IMR-90 (cell line): Measurements from ENCODE around the gene FGR. TPM values are rescaled to one million over a fixed set of nuclear protein-coding genes. Genes with fewer than 3 reads are reported as not detected.

Experiments
- ATAC-seq: fragments of 200-7000 bp; cut with Tn5 transposase; 2 replicates; pipeline ENCODE4 v1.9.1; 2020; ENCODE audit warnings: low read depth, mild to moderate bottlenecking, moderate library complexity
- BruUV-seq: library from RNA; stranded (reverse); fragments of 400-500 nt; replicated peaks from 2 replicates; lab custom pipeline; 2021; lab: Mats Ljungman, UMichigan
- CTCF ChIA-PET: fragments of 300-600 bp; formaldehyde crosslinking; extraction: SDS; loops from one replicate; lab custom pipeline; 2021; ENCODE audit warnings: antibody characterized with exemption; lab: Yijun Ruan, JAX
- POLR2A ChIA-PET: fragments of 300-600 bp; sonication (Branson Sonifier 250); formaldehyde crosslinking; loops from one replicate; lab custom pipeline; 2022; ENCODE audit warnings: antibody characterized with exemption; ENCODE audit not compliant: unreplicated experiment; lab: Charles Lee
- DNase-seq: peaks from one replicate; pipeline ENCODE4 v3.0.0; 2013
- H2AFZ ChIP-seq: replicated peaks from 2 replicates; pipeline ENCODE3; 2013; ENCODE audit warnings: low read length, mild to moderate bottlenecking; ENCODE audit not compliant: poor library complexity
- H2AK5ac ChIP-seq: 2 replicates; pipeline ENCODE4 v1.6.1; 2013; ENCODE audit warnings: low read depth, low read length, inconsistent platforms
- H2AK9ac ChIP-seq: replicated peaks from 2 replicates; pipeline ENCODE3; 2013; ENCODE audit warnings: mild to moderate bottlenecking, low read depth, low read length, moderate library complexity; ENCODE audit not compliant: poor library complexity
- H2BK120ac ChIP-seq: 2 replicates; pipeline ENCODE4 v1.6.1; 2013; ENCODE audit warnings: low read depth, low read length, inconsistent platforms
- H2BK15ac ChIP-seq: 3 replicates; pipeline ENCODE4 v1.6.1; 2013; ENCODE audit warnings: low read depth, low read length, inconsistent platforms
- H2BK20ac ChIP-seq: 2 replicates; pipeline ENCODE4 v1.6.1; 2013; ENCODE audit warnings: low read depth, mild to moderate bottlenecking, inconsistent platforms, low read length, moderate library complexity
- H2BK5ac ChIP-seq: 2 replicates; pipeline ENCODE4 v1.6.1; 2013; ENCODE audit warnings: mild to moderate bottlenecking, low read depth, low read length, inconsistent platforms; ENCODE audit not compliant: poor library complexity, severe bottlenecking
- H3K14ac ChIP-seq: replicated peaks from 2 replicates; pipeline ENCODE4 v1.6.1; 2013; ENCODE audit warnings: low read depth, low read length, inconsistent platforms
- H3K18ac ChIP-seq: 2 replicates; pipeline ENCODE4 v1.6.1; 2013; ENCODE audit warnings: low read depth, low read length, control low read depth
- H3K23ac ChIP-seq: 2 replicates; pipeline ENCODE4 v1.6.1; 2013; ENCODE audit warnings: low read depth, low read length, inconsistent platforms
- H3K27ac ChIP-seq: 2 replicates; pipeline ENCODE4 v1.5.1; 2013; ENCODE audit warnings: mild to moderate bottlenecking, control low read depth, low read length; ENCODE audit not compliant: insufficient read depth
- H3K27me3 ChIP-seq: 2 replicates; pipeline ENCODE4 v1.6.1; 2013; ENCODE audit warnings: low read length; ENCODE audit not compliant: control insufficient read depth, insufficient read depth
- H3K36me3 ChIP-seq: 2 replicates; pipeline ENCODE4 v1.6.1; 2013; ENCODE audit warnings: low read length, mixed read lengths; ENCODE audit not compliant: control insufficient read depth, insufficient read depth
- H3K4ac ChIP-seq: 2 replicates; pipeline ENCODE4 v1.6.1; 2013; ENCODE audit warnings: low read depth, low read length, inconsistent platforms
- H3K4me1 ChIP-seq: 2 replicates; pipeline ENCODE4 v1.6.1; 2013; ENCODE audit warnings: low read length, mixed read lengths; ENCODE audit not compliant: control insufficient read depth, insufficient read depth
- H3K4me2 ChIP-seq: 2 replicates; pipeline ENCODE4 v1.6.1; 2013; ENCODE audit warnings: low read depth, mild to moderate bottlenecking, control low read depth, low read length, moderate library complexity
- H3K4me3 ChIP-seq: 2 replicates; pipeline ENCODE4 v1.5.1; 2013; ENCODE audit warnings: low read depth, mild to moderate bottlenecking, control low read depth, low read length, moderate library complexity; ENCODE audit not compliant: insufficient read depth
- H3K56ac ChIP-seq: 2 replicates; pipeline ENCODE4 v1.6.1; 2013; ENCODE audit warnings: low read length, inconsistent platforms; ENCODE audit not compliant: insufficient read depth; ENCODE audit errors: extremely low read depth
- H3K79me1 ChIP-seq, 2 experiments: 2 replicates each; pipeline ENCODE4 v1.6.1; 2013; ENCODE audit warnings: low read length in 2 of 2, inconsistent platforms in 1 of 2, low read depth in 1 of 2
- H3K9ac ChIP-seq: 2 replicates; pipeline ENCODE4 v1.6.1; 2013; ENCODE audit warnings: low read depth, low read length, control low read depth
- H3K9me1 ChIP-seq: 2 replicates; pipeline ENCODE4 v1.6.1; 2013; ENCODE audit warnings: low read length, inconsistent platforms; ENCODE audit not compliant: insufficient read depth
- H3K9me3 ChIP-seq: 2 replicates; pipeline ENCODE4 v1.6.1; 2013; ENCODE audit warnings: low read length; ENCODE audit not compliant: control insufficient read depth, insufficient read depth
- H4K20me1 ChIP-seq: 2 replicates; pipeline ENCODE4 v1.6.1; 2013; ENCODE audit warnings: low read length, inconsistent platforms; ENCODE audit not compliant: insufficient read depth
- H4K5ac ChIP-seq: 2 replicates; pipeline ENCODE4 v1.6.1; 2013; ENCODE audit warnings: mild to moderate bottlenecking, low read depth, low read length, control low read depth
- H4K8ac ChIP-seq, 2 experiments: 2 replicates each; pipeline ENCODE4 v1.6.1; 2013; ENCODE audit warnings: low read depth in 2 of 2, low read length in 2 of 2, control low read depth in 1 of 2, inconsistent platforms in 1 of 2
- H4K91ac ChIP-seq: 2 replicates; pipeline ENCODE4 v1.6.1; 2013; ENCODE audit warnings: low read depth, low read length, inconsistent platforms; ENCODE audit not compliant: insufficient read depth
- MXI1 ChIP-seq: IDR thresholded peaks from 2 replicates; pipeline ENCODE4 v1.6.1; 2012; ENCODE audit warnings: low read depth, mild to moderate bottlenecking, low read length, moderate library complexity, borderline replicate concordance
- POLR2A ChIP-seq: IDR thresholded peaks from 2 replicates; pipeline ENCODE4 v1.6.1; 2012; ENCODE audit warnings: mild to moderate bottlenecking, low read depth, low read length
- RCOR1 ChIP-seq: IDR thresholded peaks from 2 replicates; pipeline ENCODE4 v1.6.1; 2012; ENCODE audit warnings: mild to moderate bottlenecking, low read length, improper control_type of control experiment; ENCODE audit not compliant: insufficient replicate concordance
- WGBS, 2 experiments: methylation state at CpG; one replicate each; pipeline versions ENCODE4 v1.1.5 to v1.1.7; 2013; ENCODE audit warnings: missing lambda C conversion rate in 2 of 2; ENCODE audit not compliant: insufficient read length in 1 of 2; ENCODE audit errors: extremely low coverage in 2 of 2; 5-methylcytosine and 5-hydroxymethylcytosine counted together
- dilution Hi-C: fragments of 300-500 bp; cut with HindIII; formaldehyde crosslinking; loops from one replicate; pipeline ENCODE4 v1.14.3; 2018; ENCODE audit warnings: low sequenced_read_pairs; ENCODE audit not compliant: unreplicated experiment
- in situ Hi-C: fragments of 300-500 bp; cut with MboI; formaldehyde crosslinking; loops from 3 replicates; pipeline ENCODE4 v1.14.3; 2019; ENCODE audit warnings: low sequenced_read_pairs, inconsistent platforms, mixed read lengths
- intact Hi-C: fragments of 100-400 bp; cut with micrococcal nuclease; formaldehyde crosslinking; loops from 2 replicates; pipeline ENCODE4 v1.10.0; 2022
- polyA plus RNA-seq, 3 experiments: library from polyadenylated mRNA; depleted of rRNA; stranded (reverse); fragments of >200 nt; gene quantifications; 2 replicates each; pipeline ENCODE4 v1.2.3, GENCODE V29; 2012; ENCODE audit warnings: low replicate concordance in 1 of 3
- total RNA-seq: library from RNA; depleted of rRNA; stranded (reverse); fragments of >200 nt; gene quantifications from 2 replicates; pipeline ENCODE4 v1.2.3, GENCODE V29; 2012

Gene FGR
- total and polyA plus RNA-seq, 2 of the 4 experiments (the other 2 are of a cell fraction) = not detected

DNA sequence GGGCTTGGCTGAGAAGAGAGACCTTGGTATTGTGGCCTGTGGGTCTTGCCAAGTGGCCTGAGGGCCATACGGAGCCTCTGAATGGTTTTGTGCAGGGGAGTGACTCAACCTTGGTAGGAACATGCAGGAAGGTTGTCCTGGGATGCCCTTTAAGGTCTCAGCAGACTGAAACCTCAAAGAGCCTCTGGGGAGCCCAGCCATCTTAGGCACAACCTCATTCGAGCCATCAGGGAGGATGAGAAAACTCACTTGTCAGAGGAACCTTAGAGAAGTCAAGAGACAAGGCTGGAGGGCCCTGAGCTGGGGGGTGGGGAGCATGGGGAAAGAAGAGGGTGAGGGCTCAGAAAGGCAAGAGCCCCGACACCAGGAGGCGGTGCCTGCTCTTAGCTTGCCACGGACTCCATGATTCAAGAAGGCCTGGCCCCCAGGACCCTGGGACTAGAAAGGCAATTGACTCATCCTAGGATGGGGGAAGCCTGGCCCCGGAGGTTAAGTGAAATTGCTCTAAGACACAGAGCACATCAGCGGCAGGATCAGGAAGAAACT lies 24.0 kb upstream of the FGR start:
- 27% methylated on average over 2 of the region's 7 CpGs; no CpG with 5 or more reads in 1 of the 2 experiments for WGBS, 2 experiments
- Histone ChIP-seq H4K8ac (peak overlapping the region; percentile 74 to 90), H3K27ac (no peak overlapping the region), H3K4me1 (peaks cover 15% of the 10 kb centered on the region), H3K4ac (peak overlapping the region; percentile 93), H4K20me1 (no peaks in the 10 kb centered on the region), H2BK15ac (no peak overlapping the region), H2AK9ac (peak overlapping the region; percentile 22), H3K79me1 (no peaks in the 10 kb centered on the region), H3K9me3 (no peaks in the 10 kb centered on the region), H3K9me1 (peaks cover 9% of the 10 kb centered on the region), H3K27me3 (no peaks in the 10 kb centered on the region), H2BK20ac (peak overlapping the region; percentile 13; the same call in 1 of the 2 replicates), H2AK5ac (peak overlapping the region; percentile 80), H3K14ac (peak overlapping the region; percentile 83), H4K91ac (peak overlapping the region; percentile 44; the same call in 1 of the 2 replicates), H3K4me2 (peak overlapping the region; percentile 50), H2AFZ (peak overlapping the region; percentile 83), H3K23ac (peak overlapping the region; percentile 83; the same call in 1 of the 2 replicates), H3K4me3 (no peak overlapping the region), H3K36me3 (no peaks in the 10 kb centered on the region), H4K5ac (peak overlapping the region; percentile 79), H3K9ac (no peak overlapping the region), H2BK5ac (no peak overlapping the region), H3K56ac (no peak overlapping the region), H3K18ac (peak overlapping the region; percentile 9; the same call in 1 of the 2 replicates), H2BK120ac (peak overlapping the region; percentile 49; the same call in 1 of the 2 replicates)
- no TSS peak for BruUV-seq
- dilution Hi-C loops = no loop called here
- intact Hi-C loops = no loop called here
- ATAC-seq = no peak; the same call in 1 of the 2 replicates
- TF ChIP-seq MXI1 (no peak), RCOR1 (no peak), POLR2A (no peak)
- in situ Hi-C loops = no loop called here
- DNase-seq = peak; percentile 55
- POLR2A ChIA-PET = no interaction called here
- CTCF ChIA-PET = no interaction called here
